CD8-positive, alpha-beta memory T cell (primary cell): Measurements from ENCODE around the gene PCGF5. TPM values are rescaled to one million over a fixed set of nuclear protein-coding genes. Genes with fewer than 3 reads are reported as not detected.
"Not testable (repeated sequence)": the region's sequence is repeated elsewhere in the genome, so short reads cannot be mapped to it uniquely, and the experiment has no call there.

Source experiments
- CTCF ChIA-PET: fragments of 350-600 bp; sonication (Branson Sonifier 250); formaldehyde crosslinking; loops from one replicate; lab custom pipeline; 2021; ENCODE audit warnings: antibody characterized with exemption; lab: Charles Lee
- POLR2A ChIA-PET: fragments of 350-600 bp; sonication (Branson Sonifier 250); formaldehyde crosslinking; loops from one replicate; lab custom pipeline; 2021; ENCODE audit warnings: antibody characterized with exemption; lab: Charles Lee
- DNase-seq, 5 donors: peaks; one replicate each; pipeline versions ENCODE4 v3.0.0 to v3.0.0-alpha.2; 2020 to 2022; ENCODE audit warnings: mixed read lengths in 1 of 5
- H3K27ac ChIP-seq: one replicate; pipeline ENCODE4 v1.7.0; 2013; ENCODE audit warnings: low read depth, mild to moderate bottlenecking, low read length, moderate library complexity
- H3K27me3 ChIP-seq: 2 replicates; pipeline ENCODE4 v1.7.0; 2013; ENCODE audit warnings: low read length, mild to moderate bottlenecking; ENCODE audit not compliant: insufficient read depth, poor library complexity, severe bottlenecking
- H3K36me3 ChIP-seq: 2 replicates; pipeline ENCODE4 v1.7.0; 2013; ENCODE audit warnings: mild to moderate bottlenecking, low read length, moderate library complexity; ENCODE audit not compliant: insufficient read depth
- H3K4me1 ChIP-seq: 2 replicates; pipeline ENCODE4 v1.7.0; 2013; ENCODE audit warnings: mild to moderate bottlenecking, low read length, moderate library complexity; ENCODE audit not compliant: insufficient read depth
- H3K4me3 ChIP-seq: 2 replicates; pipeline ENCODE4 v1.7.0; 2013; ENCODE audit warnings: mild to moderate bottlenecking, low read length
- H3K9me3 ChIP-seq: 2 replicates; pipeline ENCODE4 v1.7.0; 2013; ENCODE audit warnings: mild to moderate bottlenecking, low read length
- H3K27ac Mint-ChIP-seq, 8 donors: one replicate each; pipeline ENCODE4 v1.8.0; 2020 to 2021; ENCODE audit warnings: mixed read lengths in 8 of 8, mild to moderate bottlenecking in 6 of 8, inconsistent platforms in 3 of 8, moderate library complexity in 3 of 8
- H3K27me3 Mint-ChIP-seq, 2 donors: one replicate each; pipeline ENCODE4 v1.8.0; 2020 to 2021; ENCODE audit warnings: mixed read lengths in 2 of 2, mild to moderate bottlenecking in 1 of 2, moderate library complexity in 1 of 2
- H3K36me3 Mint-ChIP-seq, 3 donors: one replicate each; pipeline ENCODE4 v1.8.0; 2020 to 2021; ENCODE audit warnings: mixed read lengths in 3 of 3, inconsistent platforms in 1 of 3, mild to moderate bottlenecking in 1 of 3
- H3K4me1 Mint-ChIP-seq, 3 donors: one replicate each; pipeline ENCODE4 v1.8.0; 2020 to 2021; ENCODE audit warnings: mixed read lengths in 3 of 3, inconsistent platforms in 1 of 3, mild to moderate bottlenecking in 1 of 3
- H3K4me3 Mint-ChIP-seq, 7 donors: one replicate each; pipeline ENCODE4 v1.8.0; 2020 to 2021; ENCODE audit warnings: mixed read lengths in 7 of 7, mild to moderate bottlenecking in 6 of 7, moderate library complexity in 4 of 7, inconsistent platforms in 2 of 7
- H3K9me3 Mint-ChIP-seq, 5 donors: one replicate each; pipeline ENCODE4 v1.8.0; 2020 to 2022; ENCODE audit warnings: mixed read lengths in 5 of 5, mild to moderate bottlenecking in 3 of 5, moderate library complexity in 2 of 5, inconsistent platforms in 1 of 5
- polyA plus RNA-seq: library from polyadenylated mRNA; unstranded; fragments of 300-500 nt; fragmentation: Illumina TruSeq; gene quantifications from one replicate; pipeline ENCODE4 v1.2.3, GENCODE V29; 2021
- total RNA-seq, 2 experiments: library from RNA; stranded (reverse); gene quantifications; one replicate each; pipeline ENCODE4 v1.2.3, GENCODE V29; 2021

The PCGF5 gene
- total and polyA plus RNA-seq, 3 experiments from 2014 or later, result 57.0 to 68.4 (median 58.0) TPM

DNA sequence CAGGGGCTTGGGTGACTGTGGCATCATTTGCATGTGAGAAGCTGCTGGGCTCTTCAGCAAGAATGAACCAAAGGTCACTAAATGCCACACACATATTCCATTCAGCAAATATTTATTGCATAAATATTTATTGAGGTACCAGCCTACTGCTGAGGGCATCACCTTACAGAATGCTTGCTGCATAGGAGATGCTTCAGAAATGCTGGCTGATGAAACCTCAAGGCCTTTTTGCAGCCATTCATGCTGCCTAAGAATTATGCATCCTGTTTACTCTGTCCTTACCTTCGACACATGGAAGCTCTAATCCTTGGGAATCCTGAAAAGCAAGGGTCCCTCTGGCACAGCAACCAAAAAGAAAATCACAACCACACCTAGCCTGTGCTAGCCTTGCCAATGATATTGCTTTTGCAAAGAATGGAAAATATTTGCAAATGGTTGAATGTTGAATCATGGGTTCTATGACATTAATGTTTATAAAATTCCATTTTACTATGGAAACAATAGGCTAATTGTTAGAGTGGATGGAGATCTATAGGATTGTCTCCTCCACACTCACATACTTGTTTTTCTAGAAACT is 79.6 kb downstream of the PCGF5 start:
- CTCF ChIA-PET, result interaction anchor here (1.8 to 4.3 kb wide), 5 partner anchors 10 to 334 kb away, joined by 9 to 69 read pairs (median 16); partner anchors contain the start of gene PPP1R3C
- Mint-ChIP-seq H3K4me3 (no peak overlapping the region), H3K9me3 (no peaks in the 10 kb centered on the region), H3K36me3 (no peaks in the 10 kb centered on the region), H3K4me1 (peaks cover 9 to 16% (median 10%) of the 10 kb centered on the region in 3 donors), H3K27ac (no peak overlapping the region), H3K27me3 (peaks cover 8 to 10% of the 10 kb centered on the region in 2 donors)
- H3K4me3 ChIP-seq, result no peak overlapping the region
- no peaks in the 10 kb centered on the region for H3K36me3 ChIP-seq
- no peak for DNase-seq
- H3K27me3 ChIP-seq, result peaks cover 6% of the 10 kb centered on the region
- no peak overlapping the region for H3K27ac ChIP-seq
- POLR2A ChIA-PET, result no interaction called here
- H3K9me3 ChIP-seq, result no peaks in the 10 kb centered on the region
- H3K4me1 ChIP-seq, result peaks cover 13% of the 10 kb centered on the region

GRCh38 chr10:91302946-91303345 is 82.5 kb downstream of the PCGF5 start:
- peaks cover 10% of the 10 kb centered on the region for H3K4me1 ChIP-seq
- H3K9me3 Mint-ChIP-seq, H3K4me1 Mint-ChIP-seq, H3K4me3 ChIP-seq, POLR2A ChIA-PET, H3K27ac Mint-ChIP-seq, H3K27me3 Mint-ChIP-seq, H3K36me3 ChIP-seq, H3K27ac ChIP-seq, H3K4me3 Mint-ChIP-seq, H3K27me3 ChIP-seq, H3K36me3 Mint-ChIP-seq, DNase-seq, H3K9me3 ChIP-seq: not testable (repeated sequence)
- CTCF ChIA-PET, result interaction anchor here (1.2 kb wide), 1 partner anchor 333 kb away, joined by 3 read pairs; no protein-coding TSS in a partner anchor

DNA sequence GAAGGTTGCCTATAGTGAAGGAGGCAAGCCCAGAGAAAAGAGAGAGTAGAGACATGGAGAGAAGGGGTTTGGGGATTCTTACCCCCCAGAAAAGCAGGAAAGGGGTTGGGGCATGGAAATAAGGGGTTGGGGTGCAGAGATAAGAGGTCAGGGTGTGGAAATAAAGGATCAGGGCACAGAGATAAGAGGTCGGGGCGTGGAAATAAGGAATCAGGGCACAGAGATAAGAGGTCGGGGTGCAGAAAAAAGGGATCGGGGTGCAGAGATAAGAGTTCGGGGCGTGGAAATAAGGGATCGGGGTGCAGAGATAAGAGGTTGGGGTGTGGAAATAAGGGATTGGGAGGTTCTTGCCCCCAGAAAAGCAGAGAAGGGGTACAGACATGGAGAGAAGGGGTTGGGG is 85.5 kb downstream of the PCGF5 start:
- H3K4me3 ChIP-seq, H3K36me3 ChIP-seq, H3K27me3 ChIP-seq, H3K9me3 ChIP-seq, H3K4me1 ChIP-seq, H3K4me3 Mint-ChIP-seq, H3K9me3 Mint-ChIP-seq, H3K36me3 Mint-ChIP-seq, POLR2A ChIA-PET, CTCF ChIA-PET, H3K27ac Mint-ChIP-seq, H3K27ac ChIP-seq, DNase-seq, H3K4me1 Mint-ChIP-seq: not testable (repeated sequence)
- H3K27me3 Mint-ChIP-seq, result peaks cover 3 to 16% of the 10 kb centered on the region in 2 donors

DNA sequence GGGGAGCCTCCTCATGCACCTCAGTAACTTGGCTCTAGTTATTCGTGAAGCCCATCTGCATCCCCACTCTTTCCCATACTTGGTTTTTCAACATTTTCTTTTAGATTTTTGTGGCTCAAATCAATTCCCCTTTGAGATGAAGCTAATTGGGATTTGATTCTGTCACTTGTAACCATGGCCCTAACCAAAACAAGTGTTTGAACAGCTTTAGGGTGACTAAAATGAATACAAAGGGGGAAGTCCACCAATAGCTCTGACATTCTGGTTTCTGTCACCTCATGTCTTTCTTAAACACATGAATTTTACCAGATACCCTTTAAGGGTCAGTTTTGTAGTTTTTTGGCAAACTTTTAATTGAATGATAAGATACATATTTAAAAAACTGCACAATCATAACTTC is 87.0 kb downstream of the PCGF5 start:
- ChIA-PET POLR2A (no interaction called here), CTCF (interaction anchor here (1.8 kb wide), 1 partner anchor 9 kb away, joined by 8 read pairs; no protein-coding TSS in a partner anchor)
- Histone ChIP-seq H3K4me3 (no peak overlapping the region), H3K9me3 (no peaks in the 10 kb centered on the region), H3K27ac (no peak overlapping the region), H3K27me3 (no peaks in the 10 kb centered on the region), H3K36me3 (no peaks in the 10 kb centered on the region), H3K4me1 (no peaks in the 10 kb centered on the region)
- Mint-ChIP-seq H3K36me3 (no peaks in the 10 kb centered on the region), H3K27ac (no peak overlapping the region), H3K27me3 (peaks cover 3 to 28% of the 10 kb centered on the region in 2 donors), H3K4me3 (no peak overlapping the region), H3K9me3 (no peaks in the 10 kb centered on the region), H3K4me1 (no peaks in the 10 kb centered on the region)
- DNase-seq, result no peak

GRCh38 chr10:91309711-91310110 is 89.2 kb downstream of the PCGF5 start:
- ChIA-PET CTCF (interaction anchor here (2.5 kb wide), 1 partner anchor 11 kb away, joined by 13 read pairs; no protein-coding TSS in a partner anchor), POLR2A (no interaction called here)
- Histone ChIP-seq H3K36me3 (no peaks in the 10 kb centered on the region), H3K27me3 (no peaks in the 10 kb centered on the region), H3K27ac (no peak overlapping the region), H3K4me1 (no peaks in the 10 kb centered on the region), H3K4me3 (no peak overlapping the region), H3K9me3 (no peaks in the 10 kb centered on the region)
- Mint-ChIP-seq H3K9me3 (no peaks in the 10 kb centered on the region), H3K27ac (no peak overlapping the region), H3K4me1 (no peaks in the 10 kb centered on the region), H3K27me3 (peaks cover 3 to 38% of the 10 kb centered on the region in 2 donors), H3K4me3 (no peak overlapping the region), H3K36me3 (no peaks in the 10 kb centered on the region)
- no peak for DNase-seq

- no peak for DNase-seq
- H3K4me3 ChIP-seq, result no peak overlapping the region
- peaks cover 3 to 46% of the 10 kb centered on the region in 2 donors for H3K27me3 Mint-ChIP-seq
- CTCF ChIA-PET, result interaction anchor here (2.5 kb wide), 1 partner anchor 13 kb away, joined by 13 read pairs; no protein-coding TSS in a partner anchor
- H3K4me1 Mint-ChIP-seq, result no peaks in the 10 kb centered on the region
- H3K9me3 ChIP-seq, result no peaks in the 10 kb centered on the region
- H3K27ac Mint-ChIP-seq, result no peak overlapping the region
- no peaks in the 10 kb centered on the region for H3K4me1 ChIP-seq
- no peaks in the 10 kb centered on the region for H3K27me3 ChIP-seq
- no peaks in the 10 kb centered on the region for H3K36me3 Mint-ChIP-seq
- no peak overlapping the region for H3K4me3 Mint-ChIP-seq
- no peak overlapping the region for H3K27ac ChIP-seq
- no peaks in the 10 kb centered on the region for H3K36me3 ChIP-seq
- no peaks in the 10 kb centered on the region for H3K9me3 Mint-ChIP-seq
- POLR2A ChIA-PET, result no interaction called here
These were observed 91.3 kb downstream of the PCGF5 start for GRCh38 chr10:91311601-91312381.

GRCh38 chr10:91312382-91312733 is 91.9 kb downstream of the PCGF5 start:
- DNase-seq, result no peak
- CTCF ChIA-PET, result interaction anchor here (1.0 kb wide), 1 partner anchor 224 kb away, joined by 4 read pairs; no protein-coding TSS in a partner anchor
- no peaks in the 10 kb centered on the region for H3K9me3 Mint-ChIP-seq
- no peaks in the 10 kb centered on the region for H3K4me1 Mint-ChIP-seq
- POLR2A ChIA-PET, result no interaction called here
- Histone ChIP-seq H3K4me3 (no peak overlapping the region), H3K36me3 (no peaks in the 10 kb centered on the region), H3K27me3 (no peaks in the 10 kb centered on the region), H3K27ac (no peak overlapping the region), H3K4me1 (no peaks in the 10 kb centered on the region), H3K9me3 (no peaks in the 10 kb centered on the region)
- H3K27me3 Mint-ChIP-seq, result peaks cover 3 to 47% of the 10 kb centered on the region in 2 donors
- no peaks in the 10 kb centered on the region for H3K36me3 Mint-ChIP-seq
- H3K4me3 Mint-ChIP-seq, result no peak overlapping the region
- no peak overlapping the region for H3K27ac Mint-ChIP-seq

DNA sequence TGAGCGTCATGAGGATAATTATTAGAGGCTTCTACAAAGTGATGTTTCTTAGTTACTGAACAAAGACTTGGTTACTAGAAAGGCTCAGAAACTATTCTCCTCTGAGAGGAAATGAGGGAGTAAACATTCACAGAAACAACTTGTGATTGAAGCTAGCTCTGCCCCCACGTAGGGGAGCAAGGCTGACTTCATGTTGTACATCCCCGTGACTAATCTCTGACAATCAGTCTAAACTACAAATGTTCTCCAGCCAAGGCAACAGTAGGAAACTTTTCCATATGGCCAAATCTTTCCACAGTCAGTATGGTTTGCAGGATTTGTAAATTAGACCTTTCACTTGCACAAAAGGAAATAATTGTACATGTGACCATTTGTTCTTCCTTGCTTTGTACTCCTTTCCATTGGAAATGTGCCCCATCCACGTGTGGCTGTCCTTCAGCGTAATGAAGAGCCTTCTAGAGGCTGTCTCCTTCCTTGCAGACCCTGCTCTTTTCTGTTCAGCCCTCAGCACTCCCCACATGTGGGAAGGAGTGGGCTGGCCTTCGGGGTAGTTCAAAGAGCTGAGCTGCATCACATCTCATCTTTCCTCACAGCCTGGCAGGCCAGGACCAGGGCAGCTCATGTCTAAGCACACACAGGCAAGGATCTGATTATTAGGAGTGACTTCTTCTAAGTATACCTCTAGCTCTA is 93.5 kb downstream of the PCGF5 start:
- Histone ChIP-seq H3K36me3 (no peaks in the 10 kb centered on the region), H3K27me3 (no peaks in the 10 kb centered on the region), H3K4me3 (no peak overlapping the region), H3K9me3 (no peaks in the 10 kb centered on the region), H3K27ac (no peak overlapping the region), H3K4me1 (no peaks in the 10 kb centered on the region)
- H3K27me3 Mint-ChIP-seq, result peaks cover 3 to 44% of the 10 kb centered on the region in 2 donors
- H3K9me3 Mint-ChIP-seq, result no peaks in the 10 kb centered on the region
- no peaks in the 10 kb centered on the region for H3K36me3 Mint-ChIP-seq
- no peaks in the 10 kb centered on the region for H3K4me1 Mint-ChIP-seq
- ChIA-PET CTCF (no interaction called here), POLR2A (no interaction called here)
- no peak overlapping the region for H3K4me3 Mint-ChIP-seq
- no peak for DNase-seq
- H3K27ac Mint-ChIP-seq, result no peak overlapping the region
